Measurements from ENCODE around the gene FRY. TPM values are rescaled to one million over a fixed set of nuclear protein-coding genes. Genes with fewer than 3 reads are reported as not detected.

Gene FRY
- total and polyA plus RNA-seq, 2 donors (not counting 1 experiment from before 2014, with no cell fraction given): 2.3 to 6.3 TPM

GRCh38 chr13:32323912-32324311 lies 292.3 kb downstream of the FRY start:
- H3K27ac ChIP-seq (ENCODE audit: low read length in 2 of 2): no peak overlapping the region
- TF ChIP-seq, protein P1, sequence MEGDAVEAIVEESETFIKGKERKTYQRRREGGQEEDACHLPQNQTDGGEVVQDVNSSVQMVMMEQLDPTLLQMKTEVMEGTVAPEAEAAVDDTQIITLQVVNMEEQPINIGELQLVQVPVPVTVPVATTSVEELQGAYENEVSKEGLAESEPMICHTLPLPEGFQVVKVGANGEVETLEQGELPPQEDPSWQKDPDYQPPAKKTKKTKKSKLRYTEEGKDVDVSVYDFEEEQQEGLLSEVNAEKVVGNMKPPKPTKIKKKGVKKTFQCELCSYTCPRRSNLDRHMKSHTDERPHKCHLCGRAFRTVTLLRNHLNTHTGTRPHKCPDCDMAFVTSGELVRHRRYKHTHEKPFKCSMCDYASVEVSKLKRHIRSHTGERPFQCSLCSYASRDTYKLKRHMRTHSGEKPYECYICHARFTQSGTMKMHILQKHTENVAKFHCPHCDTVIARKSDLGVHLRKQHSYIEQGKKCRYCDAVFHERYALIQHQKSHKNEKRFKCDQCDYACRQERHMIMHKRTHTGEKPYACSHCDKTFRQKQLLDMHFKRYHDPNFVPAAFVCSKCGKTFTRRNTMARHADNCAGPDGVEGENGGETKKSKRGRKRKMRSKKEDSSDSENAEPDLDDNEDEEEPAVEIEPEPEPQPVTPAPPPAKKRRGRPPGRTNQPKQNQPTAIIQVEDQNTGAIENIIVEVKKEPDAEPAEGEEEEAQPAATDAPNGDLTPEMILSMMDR (IDR thresholded peaks at IDR 0.05): no peak
- TF ChIP-seq EZH2 (IDR thresholded peaks at IDR 0.05; ENCODE audit: borderline replicate concordance, insufficient read depth, low read depth, low read length, poor library complexity, severe bottlenecking): no peak
- H3K9me3 ChIP-seq (ENCODE audit: control extremely low read depth in 1 of 3, control insufficient read depth in 2 of 3, insufficient read depth in 1 of 3, low read length in 2 of 3): no peaks in the 10 kb centered on the region
- no peak overlapping the region for H2AFZ ChIP-seq (ENCODE audit: insufficient read depth, low read depth, low read length, poor library complexity, severe bottlenecking)
- peaks cover 0 to 6% of the 10 kb centered on the region in 2 experiments for H3K36me3 ChIP-seq (replicated peaks in 1 of 2; ENCODE audit: control extremely low read depth in 1 of 2, control insufficient read depth in 1 of 2, extremely low read depth in 1 of 2, insufficient read depth in 2 of 2, low read length in 1 of 2)
- ChIA-PET CTCF (interaction anchor here (1.4 kb wide), 1 partner anchor 10 kb away, joined by 4 read pairs; no protein-coding TSS in a partner anchor), POLR2A (interaction anchor here (1.2 kb wide), 1 partner anchor 9 kb away, joined by 3 read pairs; the partner anchor contains the start of genes BRCA2 and ZAR1L)
- H3K4me1 Mint-ChIP-seq: no peaks in the 10 kb centered on the region
- no peaks in the 10 kb centered on the region for H3K27me3 ChIP-seq (replicated peaks in 1 of 4; ENCODE audit: control extremely low read depth in 1 of 4, control insufficient read depth in 3 of 4, insufficient read depth in 4 of 4, low read length in 3 of 4)
- no peak overlapping the region for H3K4me3 ChIP-seq (ENCODE audit: control extremely low read depth in 1 of 5, extremely low read depth in 1 of 5, insufficient read depth in 1 of 5, low read depth in 2 of 5, low read length in 4 of 5)
- no peak overlapping the region for H3K27ac Mint-ChIP-seq
- H4K20me1 ChIP-seq (ENCODE audit: control insufficient read depth, insufficient read depth, low read length, poor library complexity, severe bottlenecking): no peaks in the 10 kb centered on the region
- no peak overlapping the region for H3K4me3 Mint-ChIP-seq
- H3K27me3 Mint-ChIP-seq: no peaks in the 10 kb centered on the region
- no peak overlapping the region for H3K4me2 ChIP-seq (replicated peaks; ENCODE audit: low read depth, low read length, poor library complexity, severe bottlenecking)
- no peaks in the 10 kb centered on the region for H3K79me2 ChIP-seq (ENCODE audit: control insufficient read depth, insufficient read depth, low read length)
- intact Hi-C loops (cut with micrococcal nuclease): no loop called here
- DNase-seq (no peak), ATAC-seq (ENCODE audit: low read depth) (no peak)
- no peak overlapping the region for H3K9ac ChIP-seq (ENCODE audit: low read length)
- H3K4me1 ChIP-seq (ENCODE audit: control insufficient read depth in 2 of 2, insufficient read depth in 2 of 2, low read length in 2 of 2): no peaks in the 10 kb centered on the region
- no peaks in the 10 kb centered on the region for H3K9me3 Mint-ChIP-seq (ENCODE audit: insufficient read depth)

DNA sequence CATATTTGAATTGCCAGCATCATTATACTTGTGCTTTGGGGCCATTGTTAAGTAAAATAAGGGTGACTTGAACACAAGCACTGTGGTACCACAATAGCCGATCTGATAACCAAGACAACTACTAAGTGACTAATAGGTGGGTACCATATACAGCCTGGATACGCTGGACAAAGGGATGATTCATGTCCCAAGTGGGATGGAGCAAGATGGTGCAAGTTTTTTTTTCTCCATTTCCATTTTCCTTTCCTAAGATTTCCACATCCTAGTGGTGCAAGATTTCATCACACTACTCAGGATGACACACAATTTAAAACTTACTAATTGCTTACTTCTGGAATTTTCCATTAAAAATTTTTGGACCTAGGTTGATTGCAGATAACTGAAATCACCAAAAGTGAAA lies 298.9 kb downstream of the FRY start:
- ChIA-PET POLR2A (no interaction called here), CTCF (no interaction called here)
- Mint-ChIP-seq H3K4me1 (no peaks in the 10 kb centered on the region), H3K27ac (no peak overlapping the region), H3K9me3 (ENCODE audit: insufficient read depth) (no peaks in the 10 kb centered on the region), H3K4me3 (no peak overlapping the region), H3K27me3 (no peaks in the 10 kb centered on the region)
- ATAC-seq (ENCODE audit: low read depth): no peak
- no peaks in the 10 kb centered on the region for H3K79me2 ChIP-seq (ENCODE audit: control insufficient read depth, insufficient read depth, low read length)
- DNase-seq: no peak
- intact Hi-C loops (cut with micrococcal nuclease): no loop called here
- no peaks in the 10 kb centered on the region for H3K9me3 ChIP-seq (ENCODE audit: control extremely low read depth in 1 of 3, control insufficient read depth in 2 of 3, insufficient read depth in 1 of 3, low read length in 2 of 3)
- H3K9ac ChIP-seq (ENCODE audit: low read length): no peak overlapping the region
- WGBS (ENCODE audit: insufficient coverage): no CpG with 5 or more reads among the region's 2 CpGs
- no peaks in the 10 kb centered on the region for H3K4me1 ChIP-seq (ENCODE audit: control insufficient read depth in 2 of 2, insufficient read depth in 2 of 2, low read length in 2 of 2)
- H4K20me1 ChIP-seq (ENCODE audit: control insufficient read depth, insufficient read depth, low read length, poor library complexity, severe bottlenecking): no peaks in the 10 kb centered on the region
- no peaks in the 10 kb centered on the region for H3K27me3 ChIP-seq (replicated peaks in 1 of 4; ENCODE audit: control extremely low read depth in 1 of 4, control insufficient read depth in 3 of 4, insufficient read depth in 4 of 4, low read length in 3 of 4)
- H3K4me2 ChIP-seq (replicated peaks; ENCODE audit: low read depth, low read length, poor library complexity, severe bottlenecking): no peak overlapping the region
- H3K36me3 ChIP-seq (replicated peaks in 1 of 2; ENCODE audit: control extremely low read depth in 1 of 2, control insufficient read depth in 1 of 2, extremely low read depth in 1 of 2, insufficient read depth in 2 of 2, low read length in 1 of 2): no peaks in the 10 kb centered on the region
- no peak overlapping the region for H3K27ac ChIP-seq (ENCODE audit: low read length in 2 of 2)
- no peak overlapping the region for H2AFZ ChIP-seq (ENCODE audit: insufficient read depth, low read depth, low read length, poor library complexity, severe bottlenecking)
- no peak overlapping the region for H3K4me3 ChIP-seq (ENCODE audit: control extremely low read depth in 1 of 5, extremely low read depth in 1 of 5, insufficient read depth in 1 of 5, low read depth in 2 of 5, low read length in 4 of 5)
- TF ChIP-seq, protein P1 (IDR thresholded peaks at IDR 0.05): no peak
- TF ChIP-seq EZH2 (IDR thresholded peaks at IDR 0.05; ENCODE audit: borderline replicate concordance, insufficient read depth, low read depth, low read length, poor library complexity, severe bottlenecking): no peak

Measured in B cell (primary cell).